ENCODE results near the gene DTHD1.

Gene DTHD1

GRCh38 chr4:36286481-36286871, 5.1 kb downstream of the DTHD1 start:
- Histone ChIP-seq H3K9ac (ENCODE audit: low read length in 5 of 5) (no peak overlapping the region), H3K36me3 (ENCODE audit: control insufficient read depth in 5 of 5, insufficient read depth in 5 of 5, low read length in 5 of 5) (no peaks in the 10 kb centered on the region), H3K9me3 (ENCODE audit: control insufficient read depth in 5 of 5, low read length in 5 of 5) (no peaks in the 10 kb centered on the region), H3K27me3 (ENCODE audit: control insufficient read depth in 5 of 5, insufficient read depth in 4 of 5, low read length in 5 of 5) (no peaks in the 10 kb centered on the region), H3K4me3 (ENCODE audit: low read depth in 1 of 5, low read length in 5 of 5) (no peak overlapping the region), H3K27ac (ENCODE audit: low read depth, low read length) (no peak overlapping the region), H3K4me1 (ENCODE audit: control insufficient read depth in 5 of 5, insufficient read depth in 5 of 5, low read length in 5 of 5) (no peaks in the 10 kb centered on the region)

DNA sequence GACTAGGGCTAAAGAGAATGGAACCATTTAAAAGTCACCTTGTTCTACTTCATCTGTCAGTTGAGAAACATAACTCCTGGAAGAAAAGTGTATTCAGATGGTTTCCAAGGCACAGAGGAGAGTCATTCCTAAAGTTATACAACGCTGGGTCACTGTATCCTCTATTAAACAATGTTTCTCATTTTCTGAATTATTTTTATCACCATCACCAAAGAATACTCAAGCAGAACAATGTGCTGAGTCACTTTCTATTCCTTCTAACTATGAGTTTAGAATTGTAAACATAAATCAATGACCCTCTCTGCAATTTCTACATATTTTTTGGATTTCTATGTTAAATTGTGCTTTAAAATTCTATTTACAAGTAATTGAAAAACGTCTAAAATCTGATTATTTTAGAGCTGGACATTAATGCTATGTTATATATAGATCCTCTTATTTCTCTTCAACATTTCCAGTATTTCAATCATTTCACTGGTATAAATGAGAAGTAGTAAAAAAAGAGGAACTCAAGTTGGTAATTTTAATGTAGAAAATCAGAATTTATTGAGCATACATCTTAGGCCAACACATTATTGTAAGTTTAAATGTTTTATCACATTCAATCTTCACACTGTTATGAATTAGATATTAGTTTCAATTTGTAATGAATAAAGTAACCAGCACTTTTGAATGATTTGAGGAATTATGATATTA, 7.5 kb downstream of the DTHD1 start:
- Histone ChIP-seq H3K9ac (ENCODE audit: low read length in 5 of 5) (no peak overlapping the region), H3K4me1 (ENCODE audit: control insufficient read depth in 5 of 5, insufficient read depth in 5 of 5, low read length in 5 of 5) (no peaks in the 10 kb centered on the region), H3K36me3 (ENCODE audit: control insufficient read depth in 5 of 5, insufficient read depth in 5 of 5, low read length in 5 of 5) (no peaks in the 10 kb centered on the region), H3K9me3 (ENCODE audit: control insufficient read depth in 5 of 5, low read length in 5 of 5) (no peaks in the 10 kb centered on the region), H3K27ac (ENCODE audit: low read depth, low read length) (no peak overlapping the region), H3K27me3 (ENCODE audit: control insufficient read depth in 5 of 5, insufficient read depth in 4 of 5, low read length in 5 of 5) (no peaks in the 10 kb centered on the region), H3K4me3 (ENCODE audit: low read depth in 1 of 5, low read length in 5 of 5) (no peak overlapping the region)

GRCh38 chr4:36290641-36291040, 9.2 kb downstream of the DTHD1 start:
- Histone ChIP-seq H3K9me3 (ENCODE audit: control insufficient read depth in 5 of 5, low read length in 5 of 5) (no peaks in the 10 kb centered on the region), H3K4me3 (ENCODE audit: low read depth in 1 of 5, low read length in 5 of 5) (no peak overlapping the region), H3K4me1 (ENCODE audit: control insufficient read depth in 5 of 5, insufficient read depth in 5 of 5, low read length in 5 of 5) (no peaks in the 10 kb centered on the region), H3K27me3 (ENCODE audit: control insufficient read depth in 5 of 5, insufficient read depth in 4 of 5, low read length in 5 of 5) (no peaks in the 10 kb centered on the region), H3K9ac (ENCODE audit: low read length in 5 of 5) (no peak overlapping the region), H3K36me3 (ENCODE audit: control insufficient read depth in 5 of 5, insufficient read depth in 5 of 5, low read length in 5 of 5) (no peaks in the 10 kb centered on the region), H3K27ac (ENCODE audit: low read depth, low read length) (no peak overlapping the region)

- Histone ChIP-seq H3K27ac (ENCODE audit: low read depth, low read length) (no peak overlapping the region), H3K9me3 (ENCODE audit: control insufficient read depth in 5 of 5, low read length in 5 of 5) (no peaks in the 10 kb centered on the region), H3K36me3 (ENCODE audit: control insufficient read depth in 5 of 5, insufficient read depth in 5 of 5, low read length in 5 of 5) (no peaks in the 10 kb centered on the region), H3K4me3 (ENCODE audit: low read depth in 1 of 5, low read length in 5 of 5) (no peak overlapping the region), H3K27me3 (ENCODE audit: control insufficient read depth in 5 of 5, insufficient read depth in 4 of 5, low read length in 5 of 5) (no peaks in the 10 kb centered on the region), H3K4me1 (ENCODE audit: control insufficient read depth in 5 of 5, insufficient read depth in 5 of 5, low read length in 5 of 5) (no peaks in the 10 kb centered on the region), H3K9ac (ENCODE audit: low read length in 5 of 5) (no peak overlapping the region)
Observed at GRCh38 chr4:36292556-36293188, 11.3 kb downstream of the DTHD1 start.

- peaks cover 0 to 2% (median 0%) of the 10 kb centered on the region in 5 donors for H3K4me1 ChIP-seq (ENCODE audit: control insufficient read depth in 5 of 5, insufficient read depth in 5 of 5, low read length in 5 of 5)
- no peak overlapping the region for H3K4me3 ChIP-seq (ENCODE audit: low read depth in 1 of 5, low read length in 5 of 5)
- H3K9ac ChIP-seq (ENCODE audit: low read length in 5 of 5), result no peak overlapping the region
- H3K27me3 ChIP-seq (ENCODE audit: control insufficient read depth in 5 of 5, insufficient read depth in 4 of 5, low read length in 5 of 5), result no peaks in the 10 kb centered on the region
- H3K36me3 ChIP-seq (ENCODE audit: control insufficient read depth in 5 of 5, insufficient read depth in 5 of 5, low read length in 5 of 5), result no peaks in the 10 kb centered on the region
- H3K27ac ChIP-seq (ENCODE audit: low read depth, low read length), result no peak overlapping the region
- H3K9me3 ChIP-seq (ENCODE audit: control insufficient read depth in 5 of 5, low read length in 5 of 5), result no peaks in the 10 kb centered on the region
Observed at GRCh38 chr4:36301127-36301526, 19.7 kb downstream of the DTHD1 start.

DNA sequence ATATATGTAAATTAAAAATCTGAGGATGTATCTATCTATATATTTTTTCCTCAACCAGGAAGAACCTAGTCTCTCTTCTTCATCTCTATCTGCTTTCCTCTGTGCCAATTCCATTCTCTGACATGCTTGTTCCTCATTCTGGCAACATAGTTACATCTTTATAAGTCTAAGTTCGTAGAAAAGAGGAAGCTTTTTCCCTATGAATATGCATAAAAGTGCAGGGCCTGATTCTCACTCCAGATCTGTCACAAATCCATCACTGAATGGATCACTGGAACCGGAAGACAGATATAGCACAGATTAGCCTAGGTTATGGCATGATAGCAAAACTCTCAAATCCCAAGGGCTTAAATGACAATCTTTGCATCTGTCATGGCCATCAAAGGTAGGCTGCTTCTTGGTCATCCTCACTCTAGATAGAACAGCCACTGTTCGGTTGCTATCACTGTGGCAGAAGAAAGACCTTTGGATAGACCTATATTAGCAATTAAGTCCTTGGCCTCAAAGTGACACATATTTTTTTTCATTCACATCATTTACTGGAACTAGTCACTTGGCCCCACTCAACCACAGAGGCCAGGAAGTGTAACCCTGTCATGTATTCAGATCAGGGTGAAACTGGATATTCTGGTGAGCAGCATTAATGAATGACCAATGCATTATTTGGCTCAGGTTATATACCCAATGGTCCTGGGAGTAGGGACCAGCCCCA, 22.2 kb downstream of the DTHD1 start:
- peaks cover 0 to 2% (median 0%) of the 10 kb centered on the region in 5 donors for H3K4me1 ChIP-seq (ENCODE audit: control insufficient read depth in 5 of 5, insufficient read depth in 5 of 5, low read length in 5 of 5)
- H3K9ac ChIP-seq (ENCODE audit: low read length in 5 of 5), result no peak overlapping the region
- no peak overlapping the region for H3K27ac ChIP-seq (ENCODE audit: low read depth, low read length)

GRCh38 chr4:36304138-36304681, 22.8 kb downstream of the DTHD1 start:
- Histone ChIP-seq H3K36me3 (ENCODE audit: control insufficient read depth in 5 of 5, insufficient read depth in 5 of 5, low read length in 5 of 5) (no peaks in the 10 kb centered on the region), H3K9me3 (ENCODE audit: control insufficient read depth in 5 of 5, low read length in 5 of 5) (no peaks in the 10 kb centered on the region), H3K4me1 (ENCODE audit: control insufficient read depth in 5 of 5, insufficient read depth in 5 of 5, low read length in 5 of 5) (peaks cover 0 to 2% (median 0%) of the 10 kb centered on the region in 5 donors), H3K27ac (ENCODE audit: low read depth, low read length) (no peak overlapping the region), H3K9ac (ENCODE audit: low read length in 5 of 5) (no peak overlapping the region), H3K27me3 (ENCODE audit: control insufficient read depth in 5 of 5, insufficient read depth in 4 of 5, low read length in 5 of 5) (no peaks in the 10 kb centered on the region), H3K4me3 (ENCODE audit: low read depth in 1 of 5, low read length in 5 of 5) (no peak overlapping the region)

More for the DNA sequence above, 22.2 kb downstream of the DTHD1 start:
- H3K4me3 ChIP-seq (ENCODE audit: low read depth in 1 of 5, low read length in 5 of 5), result no peak overlapping the region
- H3K36me3 ChIP-seq (ENCODE audit: control insufficient read depth in 5 of 5, insufficient read depth in 5 of 5, low read length in 5 of 5), result no peaks in the 10 kb centered on the region
- H3K27me3 ChIP-seq (ENCODE audit: control insufficient read depth in 5 of 5, insufficient read depth in 4 of 5, low read length in 5 of 5), result no peaks in the 10 kb centered on the region
- H3K9me3 ChIP-seq (ENCODE audit: control insufficient read depth in 5 of 5, low read length in 5 of 5), result no peaks in the 10 kb centered on the region

GRCh38 chr4:36308150-36308549, 26.7 kb downstream of the DTHD1 start:
- no peaks in the 10 kb centered on the region for H3K9me3 ChIP-seq (ENCODE audit: control insufficient read depth in 5 of 5, low read length in 5 of 5)
- peaks cover 0 to 25% (median 4%) of the 10 kb centered on the region in 5 donors for H3K4me1 ChIP-seq (ENCODE audit: control insufficient read depth in 5 of 5, insufficient read depth in 5 of 5, low read length in 5 of 5)
- no peak overlapping the region for H3K9ac ChIP-seq (ENCODE audit: low read length in 5 of 5)
- no peak overlapping the region for H3K4me3 ChIP-seq (ENCODE audit: low read depth in 1 of 5, low read length in 5 of 5)
- H3K36me3 ChIP-seq (ENCODE audit: control insufficient read depth in 5 of 5, insufficient read depth in 5 of 5, low read length in 5 of 5), result no peaks in the 10 kb centered on the region
- H3K27me3 ChIP-seq (ENCODE audit: control insufficient read depth in 5 of 5, insufficient read depth in 4 of 5, low read length in 5 of 5), result no peaks in the 10 kb centered on the region
- H3K27ac ChIP-seq (ENCODE audit: low read depth, low read length), result no peak overlapping the region

DNA sequence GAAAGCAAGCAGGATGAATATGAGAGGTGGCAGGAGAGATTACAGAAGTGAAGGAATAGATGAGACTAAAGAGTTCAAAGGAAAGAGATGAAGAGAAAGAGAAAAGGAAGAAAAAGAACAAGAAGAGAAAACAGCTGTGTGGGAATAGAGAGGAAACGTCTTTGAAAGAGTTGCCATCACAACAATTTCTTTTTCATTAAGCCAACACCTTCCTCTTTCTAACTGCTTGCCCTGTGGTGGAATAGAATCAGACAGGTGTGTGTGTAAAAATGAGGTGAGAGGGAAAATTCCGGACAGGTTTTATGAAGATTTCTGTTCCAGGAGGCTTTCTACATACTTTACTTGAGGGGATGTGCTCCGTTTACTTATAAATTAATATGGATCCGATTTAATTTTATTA, 28.8 kb downstream of the DTHD1 start:
- H3K4me3 ChIP-seq (ENCODE audit: low read depth in 1 of 5, low read length in 5 of 5), result no peak overlapping the region

GRCh38 chr4:36310793-36311192, 29.4 kb downstream of the DTHD1 start:
- Histone ChIP-seq H3K36me3 (ENCODE audit: control insufficient read depth in 5 of 5, insufficient read depth in 5 of 5, low read length in 5 of 5) (no peaks in the 10 kb centered on the region), H3K9ac (ENCODE audit: low read length in 5 of 5) (no peak overlapping the region), H3K4me1 (ENCODE audit: control insufficient read depth in 5 of 5, insufficient read depth in 5 of 5, low read length in 5 of 5) (peaks cover 0 to 22% (median 4%) of the 10 kb centered on the region in 5 donors), H3K27me3 (ENCODE audit: control insufficient read depth in 5 of 5, insufficient read depth in 4 of 5, low read length in 5 of 5) (no peaks in the 10 kb centered on the region), H3K4me3 (ENCODE audit: low read depth in 1 of 5, low read length in 5 of 5) (no peak overlapping the region), H3K27ac (ENCODE audit: low read depth, low read length) (no peak overlapping the region), H3K9me3 (ENCODE audit: control insufficient read depth in 5 of 5, low read length in 5 of 5) (no peaks in the 10 kb centered on the region)

More for the DNA sequence above, 28.8 kb downstream of the DTHD1 start:
- Histone ChIP-seq H3K36me3 (ENCODE audit: control insufficient read depth in 5 of 5, insufficient read depth in 5 of 5, low read length in 5 of 5) (no peaks in the 10 kb centered on the region), H3K4me1 (ENCODE audit: control insufficient read depth in 5 of 5, insufficient read depth in 5 of 5, low read length in 5 of 5) (peaks cover 0 to 22% (median 4%) of the 10 kb centered on the region in 5 donors), H3K9ac (ENCODE audit: low read length in 5 of 5) (no peak overlapping the region), H3K27me3 (ENCODE audit: control insufficient read depth in 5 of 5, insufficient read depth in 4 of 5, low read length in 5 of 5) (no peaks in the 10 kb centered on the region), H3K9me3 (ENCODE audit: control insufficient read depth in 5 of 5, low read length in 5 of 5) (no peaks in the 10 kb centered on the region), H3K27ac (ENCODE audit: low read depth, low read length) (no peak overlapping the region)
